ENCODE measurements around the gene OLFM1. TPM values are rescaled to one million over a fixed set of nuclear protein-coding genes. Genes with fewer than 3 reads are reported as not detected.
"Not testable (repeated sequence)": the region's sequence is repeated elsewhere in the genome, so short reads cannot be mapped to it uniquely, and the experiment has no call there.

OLFM1 gene
- total and polyA plus RNA-seq, 2 of the 4 experiments (the other 2 are of a cell fraction): 0.36 to 0.38 TPM

- H4K91ac ChIP-seq (ENCODE audit: insufficient read depth, low read depth, low read length); H2BK120ac ChIP-seq (ENCODE audit: low read depth, low read length); H4K8ac ChIP-seq (ENCODE audit: low read depth in 2 of 2, low read length in 2 of 2); H3K56ac ChIP-seq (ENCODE audit: extremely low read depth, insufficient read depth, low read length); H4K20me1 ChIP-seq (ENCODE audit: insufficient read depth, low read length); H2BK5ac ChIP-seq (ENCODE audit: low read depth, low read length, poor library complexity, severe bottlenecking); POLR2A ChIA-PET (ENCODE audit: unreplicated experiment); in situ Hi-C loops (cut with MboI; ENCODE audit: low sequenced_read_pairs); H3K36me3 ChIP-seq (ENCODE audit: control insufficient read depth, insufficient read depth, low read length); H2BK20ac ChIP-seq (ENCODE audit: low read depth, low read length); H3K27ac ChIP-seq (ENCODE audit: insufficient read depth, low read length); H3K14ac ChIP-seq (replicated peaks; ENCODE audit: low read depth, low read length); H3K79me1 ChIP-seq (ENCODE audit: low read depth in 1 of 2, low read length in 2 of 2); H3K9me1 ChIP-seq (ENCODE audit: insufficient read depth, low read length); CTCF ChIA-PET; intact Hi-C loops (cut with micrococcal nuclease); H2BK15ac ChIP-seq (ENCODE audit: low read depth, low read length); dilution Hi-C loops (cut with HindIII; ENCODE audit: low sequenced_read_pairs, unreplicated experiment); DNase-seq; H3K27me3 ChIP-seq (ENCODE audit: control insufficient read depth, insufficient read depth, low read length); H3K4me1 ChIP-seq (ENCODE audit: control insufficient read depth, insufficient read depth, low read length); H3K4me3 ChIP-seq (ENCODE audit: insufficient read depth, low read depth, low read length); H3K18ac ChIP-seq (ENCODE audit: low read depth, low read length); H2AK9ac ChIP-seq (replicated peaks; ENCODE audit: low read depth, low read length, poor library complexity); H2AK5ac ChIP-seq (ENCODE audit: low read depth, low read length); BruUV-seq (replicated peaks); H3K23ac ChIP-seq (ENCODE audit: low read depth, low read length); H4K5ac ChIP-seq (ENCODE audit: low read depth, low read length); H3K4ac ChIP-seq (ENCODE audit: low read depth, low read length); ATAC-seq (ENCODE audit: low read depth); H2AFZ ChIP-seq (replicated peaks; ENCODE audit: low read length, poor library complexity); H3K9ac ChIP-seq (ENCODE audit: low read depth, low read length); H3K4me2 ChIP-seq (ENCODE audit: low read depth, low read length): not testable (repeated sequence)
- 86% methylated on average over 7 of the region's 15 CpGs; no CpG with 5 or more reads in 1 of the 2 experiments for WGBS, 2 experiments (ENCODE audit: extremely low coverage in 2 of 2, insufficient read length in 1 of 2)
- H3K9me3 ChIP-seq (ENCODE audit: control insufficient read depth, insufficient read depth, low read length): peaks cover 34% of the 10 kb centered on the region
Observed at GRCh38 chr9:135162599-135162998, 75.1 kb downstream of the OLFM1 start.

All from IMR-90 (cell line).